ENCODE data around the gene ZNF100. TPM values are rescaled to one million over a fixed set of nuclear protein-coding genes. Genes with fewer than 3 reads are reported as not detected.
A peak's percentile ranks its signal among the peaks of the same experiment; 100 is the strongest.
"Not testable (repeated sequence)": the region's sequence is repeated elsewhere in the genome, so short reads cannot be mapped to it uniquely, and the experiment has no call there.

Gene ZNF100
- total RNA-seq, 2 experiments from 2014 or later: 20.9 to 23.6 TPM

- intact Hi-C loops (cut with micrococcal nuclease): no loop called here
- peaks cover 21% of the 10 kb centered on the region for H3K4me1 Mint-ChIP-seq (ENCODE audit: low read depth)
- peaks cover 73% of the 10 kb centered on the region for H3K36me3 Mint-ChIP-seq
- no peak overlapping the region for H3K4me3 Mint-ChIP-seq
- H3K9me3 Mint-ChIP-seq: peaks cover 16% of the 10 kb centered on the region
- no peaks in the 10 kb centered on the region for H3K27me3 Mint-ChIP-seq
- no peak overlapping the region for H3K27ac Mint-ChIP-seq
- no peak for DNase-seq
- ChIA-PET POLR2A (no interaction called here), CTCF (no interaction called here)
Measured at GRCh38 chr19:21750586-21751128, 16.7 kb downstream of the ZNF100 start.

GRCh38 chr19:21749090-21749489 lies 18.3 kb downstream of the ZNF100 start:
- Mint-ChIP-seq H3K36me3 (peaks cover 65% of the 10 kb centered on the region), H3K9me3 (peaks cover 8% of the 10 kb centered on the region), H3K4me1 (ENCODE audit: low read depth) (peaks cover 17% of the 10 kb centered on the region), H3K4me3 (no peak overlapping the region), H3K27ac (peak overlapping the region; percentile 28), H3K27me3 (no peaks in the 10 kb centered on the region)
- POLR2A ChIA-PET: no interaction called here
- CTCF ChIA-PET: no interaction called here
- intact Hi-C loops (cut with micrococcal nuclease): loop anchor here (1.0 kb wide), 1 partner anchor 18 kb away; the partner anchor contains the start of gene ZNF100
- no peak for DNase-seq

- peaks cover 17% of the 10 kb centered on the region for H3K4me1 Mint-ChIP-seq (ENCODE audit: low read depth)
- no peaks in the 10 kb centered on the region for H3K27me3 Mint-ChIP-seq
- no peak overlapping the region for H3K4me3 Mint-ChIP-seq
- intact Hi-C loops (cut with micrococcal nuclease): no loop called here
- CTCF ChIA-PET: no interaction called here
- no peak overlapping the region for H3K27ac Mint-ChIP-seq
- peaks cover 8% of the 10 kb centered on the region for H3K9me3 Mint-ChIP-seq
- POLR2A ChIA-PET: interaction anchor here (0.7 kb wide), 1 partner anchor 1003 kb away, joined by 3 read pairs; no protein-coding TSS in a partner anchor
- no peak for DNase-seq
- H3K36me3 Mint-ChIP-seq: peaks cover 62% of the 10 kb centered on the region
Measured at GRCh38 chr19:21748088-21748487, 19.3 kb downstream of the ZNF100 start.

DNA sequence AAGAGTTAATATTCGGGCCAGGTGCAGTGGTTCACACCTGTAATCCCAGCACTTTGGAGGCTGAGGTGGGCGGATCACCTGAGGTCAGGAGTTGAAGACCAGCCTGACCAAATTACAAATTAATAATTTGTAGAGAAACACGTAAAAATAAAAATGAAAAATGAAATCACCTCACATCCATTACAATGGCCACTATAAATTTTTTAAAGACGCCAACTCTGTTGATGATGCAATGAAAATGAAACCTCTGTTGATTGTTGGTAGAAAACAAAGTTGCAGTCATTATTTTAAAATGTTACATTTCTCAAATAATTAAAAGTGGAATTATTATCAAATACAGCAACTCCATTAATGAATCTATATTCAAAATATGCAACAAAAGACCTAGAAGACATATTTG lies 26.8 kb downstream of the ZNF100 start:
- intact Hi-C loops (cut with micrococcal nuclease): no loop called here
- Mint-ChIP-seq H3K27me3 (no peaks in the 10 kb centered on the region), H3K9me3 (peaks cover 37% of the 10 kb centered on the region), H3K27ac (no peak overlapping the region), H3K4me3 (no peak overlapping the region), H3K36me3 (peaks cover 72% of the 10 kb centered on the region), H3K4me1 (ENCODE audit: low read depth) (no peaks in the 10 kb centered on the region)
- no peak for DNase-seq
- ChIA-PET POLR2A (no interaction called here), CTCF (no interaction called here)

DNA sequence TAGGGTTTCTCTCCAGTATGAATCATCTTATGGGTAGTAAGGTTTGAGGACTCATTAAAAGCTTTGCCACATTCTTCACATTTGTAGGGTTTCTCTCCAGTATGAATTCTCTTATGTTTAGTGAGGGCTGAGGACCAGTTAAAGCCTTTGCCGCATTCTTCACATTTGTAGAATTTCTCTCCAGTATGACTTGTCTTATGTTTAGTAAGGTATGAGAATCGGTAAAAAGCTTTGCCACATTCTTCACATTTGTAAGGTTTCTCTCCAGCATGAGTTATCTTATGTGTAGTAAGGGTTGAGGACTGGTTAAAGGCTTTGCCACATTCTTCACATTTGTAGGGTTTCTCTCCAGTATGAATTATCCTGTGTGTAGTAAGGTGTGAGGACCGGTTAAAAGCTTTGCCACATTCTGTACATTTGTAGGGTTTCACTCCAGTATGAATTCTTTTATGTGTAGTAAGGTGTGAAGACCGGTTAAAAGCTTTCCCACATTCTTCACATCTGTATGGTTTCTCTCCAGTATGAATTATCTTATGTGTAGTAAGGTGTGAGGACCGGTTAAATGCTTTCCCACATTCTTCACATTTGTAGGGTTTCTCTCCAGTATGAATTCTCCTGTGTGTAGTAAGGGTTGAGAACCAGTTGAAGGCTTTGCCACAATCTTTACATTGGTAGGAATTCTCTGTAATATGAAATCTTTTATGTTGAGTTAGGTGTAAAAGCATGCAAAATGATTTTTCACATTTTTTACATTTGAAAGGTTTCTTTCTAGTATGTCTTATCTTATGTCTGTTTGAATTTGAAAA lies 40.2 kb downstream of the ZNF100 start:
- Mint-ChIP-seq H3K36me3 (peaks cover 56% of the 10 kb centered on the region), H3K9me3 (peaks cover 49% of the 10 kb centered on the region)
- H3K4me1 Mint-ChIP-seq (ENCODE audit: low read depth); H3K27ac Mint-ChIP-seq; CTCF ChIA-PET; DNase-seq; POLR2A ChIA-PET; H3K4me3 Mint-ChIP-seq; H3K27me3 Mint-ChIP-seq; intact Hi-C loops (cut with micrococcal nuclease): not testable (repeated sequence)

GRCh38 chr19:21713761-21714160 lies 53.6 kb downstream of the ZNF100 start:
- DNase-seq: no peak
- ChIA-PET POLR2A (no interaction called here), CTCF (no interaction called here)
- no peaks in the 10 kb centered on the region for H3K36me3 Mint-ChIP-seq
- no peak overlapping the region for H3K27ac Mint-ChIP-seq
- no peaks in the 10 kb centered on the region for H3K4me1 Mint-ChIP-seq (ENCODE audit: low read depth)
- no peak overlapping the region for H3K4me3 Mint-ChIP-seq
- intact Hi-C loops (cut with micrococcal nuclease): no loop called here
- H3K27me3 Mint-ChIP-seq: no peaks in the 10 kb centered on the region
- peaks cover 14% of the 10 kb centered on the region for H3K9me3 Mint-ChIP-seq

DNA sequence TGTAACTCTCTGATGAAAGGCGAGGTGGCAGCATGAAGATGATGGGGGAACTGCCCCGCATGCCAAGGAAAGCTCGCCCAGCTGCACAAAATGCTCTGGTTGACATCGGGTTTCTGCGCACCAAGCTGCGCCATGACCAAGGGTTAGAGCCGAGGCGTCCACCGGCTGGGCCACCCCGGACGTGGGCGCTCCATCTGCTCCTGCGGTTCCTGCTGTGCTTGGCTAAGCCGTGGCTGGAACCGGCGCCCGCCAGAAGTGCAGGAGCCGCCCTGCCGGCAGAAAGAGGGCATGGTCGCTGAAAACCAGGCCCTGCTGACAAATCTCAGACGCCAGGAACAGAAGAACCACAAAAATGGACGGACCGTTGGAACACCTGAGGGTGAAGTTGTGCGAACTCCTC lies 57.9 kb downstream of the ZNF100 start:
- intact Hi-C loops (cut with micrococcal nuclease): no loop called here
- peaks cover 5% of the 10 kb centered on the region for H3K9me3 Mint-ChIP-seq
- H3K4me1 Mint-ChIP-seq (ENCODE audit: low read depth): no peaks in the 10 kb centered on the region
- no peaks in the 10 kb centered on the region for H3K27me3 Mint-ChIP-seq
- H3K27ac Mint-ChIP-seq: no peak overlapping the region
- H3K36me3 Mint-ChIP-seq: no peaks in the 10 kb centered on the region
- POLR2A ChIA-PET: no interaction called here
- H3K4me3 Mint-ChIP-seq: no peak overlapping the region
- CTCF ChIA-PET: no interaction called here
- DNase-seq: no peak

- POLR2A ChIA-PET; H3K36me3 Mint-ChIP-seq; H3K4me1 Mint-ChIP-seq (ENCODE audit: low read depth); H3K4me3 Mint-ChIP-seq; H3K27me3 Mint-ChIP-seq; intact Hi-C loops (cut with micrococcal nuclease); H3K9me3 Mint-ChIP-seq; CTCF ChIA-PET; H3K27ac Mint-ChIP-seq; DNase-seq: not testable (repeated sequence)
Measured at GRCh38 chr19:21707878-21708277, 59.5 kb downstream of the ZNF100 start.

DNA sequence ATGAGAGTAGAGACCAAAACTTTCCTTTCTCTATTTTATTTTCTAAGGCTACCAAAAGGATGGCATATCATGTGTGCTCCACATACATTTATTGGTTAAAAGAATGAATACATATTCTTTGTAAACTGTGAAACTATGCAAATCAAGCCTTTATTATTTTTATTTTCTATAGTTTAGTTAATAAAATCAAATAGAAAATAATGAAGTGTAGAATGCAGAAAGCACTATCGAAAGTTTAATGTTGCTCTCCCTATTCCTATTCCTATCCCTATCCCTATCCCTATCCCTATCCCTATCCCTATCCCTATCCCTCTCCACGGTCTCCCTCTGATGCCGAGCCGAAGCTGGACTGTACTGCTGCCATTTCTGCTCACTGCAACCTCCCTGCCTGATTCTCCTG lies 60.3 kb downstream of the ZNF100 start:
- Mint-ChIP-seq H3K4me3 (no peak overlapping the region), H3K9me3 (peaks cover 2% of the 10 kb centered on the region), H3K36me3 (no peaks in the 10 kb centered on the region), H3K4me1 (ENCODE audit: low read depth) (no peaks in the 10 kb centered on the region), H3K27ac (no peak overlapping the region), H3K27me3 (no peaks in the 10 kb centered on the region)
- ChIA-PET CTCF (no interaction called here), POLR2A (no interaction called here)
- DNase-seq: no peak
- intact Hi-C loops (cut with micrococcal nuclease): no loop called here

DNA sequence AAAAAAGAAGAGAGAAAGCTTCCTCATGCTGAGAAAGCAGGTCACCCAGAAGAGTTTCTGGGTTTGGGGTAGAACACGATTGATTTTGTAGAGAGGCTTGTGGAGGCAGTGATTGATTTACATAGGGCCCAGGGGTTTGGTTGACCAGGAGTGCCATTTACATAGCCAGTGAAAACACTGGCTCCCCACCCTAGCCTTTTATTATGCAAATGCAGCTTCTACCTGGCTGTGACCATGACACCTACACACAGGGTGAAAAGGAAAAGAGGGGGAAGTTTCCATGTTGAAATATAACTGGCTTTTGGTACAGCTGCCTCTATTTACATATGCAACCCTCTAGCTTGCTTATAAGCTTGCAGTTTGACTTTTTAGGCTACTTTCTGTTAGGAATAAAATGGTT lies 62.0 kb downstream of the ZNF100 start:
- Mint-ChIP-seq H3K36me3 (no peaks in the 10 kb centered on the region), H3K27me3 (no peaks in the 10 kb centered on the region), H3K4me3 (no peak overlapping the region), H3K9me3 (peaks cover 2% of the 10 kb centered on the region), H3K4me1 (ENCODE audit: low read depth) (no peaks in the 10 kb centered on the region), H3K27ac (no peak overlapping the region)
- no peak for DNase-seq
- ChIA-PET POLR2A (interaction anchor here (1.3 kb wide), 1 partner anchor 131 kb away, joined by 3 read pairs; the partner anchor contains the start of gene ZNF43), CTCF (interaction anchor here (0.6 to 1.2 kb wide), 2 partner anchors 503 to 508 kb away, joined by 3 read pairs; no protein-coding TSS in a partner anchor)
- intact Hi-C loops (cut with micrococcal nuclease): no loop called here

- intact Hi-C loops (cut with micrococcal nuclease): no loop called here
- Mint-ChIP-seq H3K36me3 (no peaks in the 10 kb centered on the region), H3K9me3 (peaks cover 2% of the 10 kb centered on the region), H3K4me1 (ENCODE audit: low read depth) (no peaks in the 10 kb centered on the region), H3K27me3 (no peaks in the 10 kb centered on the region), H3K27ac (no peak overlapping the region), H3K4me3 (no peak overlapping the region)
- ChIA-PET POLR2A (interaction anchor here (1.3 kb wide), 1 partner anchor 132 kb away, joined by 3 read pairs; the partner anchor contains the start of gene ZNF43), CTCF (interaction anchor here (1.5 kb wide), 1 partner anchor 221 kb away, joined by 5 read pairs; no protein-coding TSS in a partner anchor)
- no peak for DNase-seq
Measured at GRCh38 chr19:21704320-21704719, 63.1 kb downstream of the ZNF100 start.

DNA sequence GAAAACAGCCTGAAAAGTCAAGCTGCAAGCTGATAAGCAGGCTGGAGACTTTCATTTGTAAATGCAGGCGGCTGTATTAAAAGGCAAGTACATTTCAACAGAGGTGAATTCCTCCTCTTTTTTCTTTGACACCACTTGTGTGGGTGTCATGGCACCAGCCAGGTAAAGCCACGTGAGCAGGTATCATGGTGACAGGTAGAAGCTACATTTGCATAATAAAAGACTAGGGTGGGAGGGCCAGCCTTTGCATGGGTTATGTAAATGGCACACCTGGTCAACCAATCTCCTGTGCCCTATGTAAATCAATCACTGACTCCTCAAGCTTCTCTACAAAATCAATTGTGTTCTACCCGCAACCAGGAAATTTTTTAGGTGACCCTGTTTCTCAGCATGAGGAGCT lies 68.2 kb downstream of the ZNF100 start:
- no peaks in the 10 kb centered on the region for H3K4me1 Mint-ChIP-seq (ENCODE audit: low read depth)
- H3K4me3 Mint-ChIP-seq: no peak overlapping the region
- ChIA-PET POLR2A (interaction anchor here (0.6 kb wide), 1 partner anchor 149 kb away, joined by 4 read pairs; no protein-coding TSS in a partner anchor), CTCF (no interaction called here)
- H3K36me3 Mint-ChIP-seq: no peaks in the 10 kb centered on the region
- DNase-seq: no peak
- intact Hi-C loops (cut with micrococcal nuclease): no loop called here
- H3K27ac Mint-ChIP-seq: no peak overlapping the region
- H3K9me3 Mint-ChIP-seq: no peaks in the 10 kb centered on the region
- no peaks in the 10 kb centered on the region for H3K27me3 Mint-ChIP-seq

DNA sequence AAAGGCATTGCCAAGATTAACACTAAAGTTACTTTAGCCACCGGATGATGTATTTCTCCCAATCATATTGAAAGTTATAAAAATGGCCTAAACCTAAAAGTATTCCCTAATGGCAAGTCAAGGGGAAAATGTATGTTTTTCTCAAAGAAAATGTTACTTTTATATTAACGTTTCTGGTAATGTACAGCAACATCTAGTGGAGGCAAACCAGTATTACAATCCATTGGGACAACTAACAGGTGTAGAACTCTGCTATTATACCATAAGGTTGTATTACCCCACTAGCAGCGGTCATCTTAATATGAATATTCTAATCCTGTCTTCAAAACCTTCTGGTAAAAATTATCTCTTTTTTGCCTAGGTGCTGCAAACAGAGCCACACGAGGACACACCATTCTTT lies 69.2 kb downstream of the ZNF100 start:
- Mint-ChIP-seq H3K4me1 (ENCODE audit: low read depth) (no peaks in the 10 kb centered on the region), H3K27ac (no peak overlapping the region), H3K27me3 (no peaks in the 10 kb centered on the region), H3K36me3 (no peaks in the 10 kb centered on the region), H3K9me3 (no peaks in the 10 kb centered on the region), H3K4me3 (no peak overlapping the region)
- DNase-seq: no peak
- intact Hi-C loops (cut with micrococcal nuclease): loop anchor here (1.0 kb wide), 2 partner anchors 214 to 495 kb away; no protein-coding TSS in a partner anchor
- ChIA-PET POLR2A (no interaction called here), CTCF (interaction anchor here (1.1 to 1.8 kb wide), 3 partner anchors 10 to 495 kb away, joined by 3 to 21 read pairs (median 6); no protein-coding TSS in a partner anchor)
